GM21515 (cell line): ENCODE results near the gene CYP4Z1.
"Not testable (repeated sequence)": the region's sequence is repeated elsewhere in the genome, so short reads cannot be mapped to it uniquely, and the experiment has no call there.

Source experiments
- ATAC-seq: cut with Tn5 transposase; IDR thresholded peaks from one replicate; pipeline ENCODE4 v1.9.1; 2021; ENCODE audit not compliant: unreplicated experiment

CYP4Z1 gene

GRCh38 chr1:47067097-47067594, at the start of gene CYP4Z1:
TSS of gene CYP4Z1 (plus strand) at chr1:47067231. CDS start at chr1:47067491, 260 bp downstream.
- ATAC-seq = no peak

- no peak for ATAC-seq
Observed at GRCh38 chr1:47021070-47021469, 46.0 kb upstream of the CYP4Z1 start.

- ATAC-seq = no peak
Observed at GRCh38 chr1:47023268-47024140, 43.5 kb upstream of the CYP4Z1 start, which contains the start of gene CYP4X1. TSS of gene CYP4X1 (plus strand) at chr1:47023669. CDS start at chr1:47023818, 149 bp downstream.

GRCh38 chr1:47024141-47024801, 42.8 kb upstream of the CYP4Z1 start:
- no peak for ATAC-seq

GRCh38 chr1:47030170-47030805, 36.7 kb upstream of the CYP4Z1 start:
- ATAC-seq = no peak

- ATAC-seq = no peak
Observed at GRCh38 chr1:47031059-47031458, 36.0 kb upstream of the CYP4Z1 start.

GRCh38 chr1:47031585-47031984, 35.4 kb upstream of the CYP4Z1 start:
- ATAC-seq = no peak

GRCh38 chr1:47036764-47037163, 30.3 kb upstream of the CYP4Z1 start:
- ATAC-seq = no peak

- ATAC-seq = no peak
Observed at GRCh38 chr1:47059376-47059775, 7.7 kb upstream of the CYP4Z1 start.

- ATAC-seq = not testable (repeated sequence)
Observed at GRCh38 chr1:47069080-47069479, 2.0 kb downstream of the CYP4Z1 start.

- not testable (repeated sequence) for ATAC-seq
Observed at GRCh38 chr1:47069509-47069908, 2.5 kb downstream of the CYP4Z1 start.

GRCh38 chr1:47089356-47089755, 22.3 kb downstream of the CYP4Z1 start:
- not testable (repeated sequence) for ATAC-seq

- not testable (repeated sequence) for ATAC-seq
Observed at GRCh38 chr1:47091476-47091875, 24.4 kb downstream of the CYP4Z1 start.

GRCh38 chr1:47104816-47105215, 37.8 kb downstream of the CYP4Z1 start:
- ATAC-seq = no peak

- ATAC-seq = no peak
Observed at GRCh38 chr1:47106792-47107191, 39.8 kb downstream of the CYP4Z1 start.

- ATAC-seq = not testable (repeated sequence)
Observed at GRCh38 chr1:47107851-47108574, 41.0 kb downstream of the CYP4Z1 start.

GRCh38 chr1:47109482-47109881, 42.5 kb downstream of the CYP4Z1 start:
- not testable (repeated sequence) for ATAC-seq

GRCh38 chr1:47113178-47113577, 46.1 kb downstream of the CYP4Z1 start:
- ATAC-seq = no peak

GRCh38 chr1:47121039-47121438, 54.0 kb downstream of the CYP4Z1 start:
- not testable (repeated sequence) for ATAC-seq

GRCh38 chr1:47124834-47125233, 57.8 kb downstream of the CYP4Z1 start:
- ATAC-seq = not testable (repeated sequence)

- ATAC-seq = not testable (repeated sequence)
Observed at GRCh38 chr1:47126997-47127396, 60.0 kb downstream of the CYP4Z1 start.
